MCF 10A (cell line): ENCODE results near the gene MAPKAPK2. TPM values are rescaled to one million over a fixed set of nuclear protein-coding genes. Genes with fewer than 3 reads are reported as not detected.

Experiments
- BruUV-seq: library from RNA; stranded (reverse); fragments of 400-500 nt; replicated peaks from 2 replicates; lab custom pipeline; 2021; lab: Mats Ljungman, UMichigan
- CTCF ChIA-PET: fragments of 300-600 bp; sonication (Branson Sonifier 250); formaldehyde crosslinking; extraction: SDS; loops from one replicate; lab custom pipeline; 2021; ENCODE audit warnings: antibody characterized with exemption, inconsistent platforms; lab: Yijun Ruan, JAX
- POLR2A ChIA-PET: fragments of 300-600, 350-650 bp; sonication (Branson Sonifier 250); formaldehyde crosslinking; extraction: SDS; loops from one replicate; lab custom pipeline; 2020; ENCODE audit warnings: antibody characterized with exemption, inconsistent platforms; lab: Yijun Ruan, JAX
- DNase-seq: peaks from one replicate; pipeline ENCODE4 v3.0.0-alpha.2; 2018; ENCODE audit not compliant: unreplicated experiment
- H3K27ac Mint-ChIP-seq: one replicate; pipeline ENCODE4 v1.8.0; 2022; ENCODE audit warnings: mild to moderate bottlenecking, low read depth, mixed read lengths; ENCODE audit not compliant: unreplicated experiment
- H3K27me3 Mint-ChIP-seq: one replicate; pipeline ENCODE4 v1.8.0; 2022; ENCODE audit warnings: mixed read lengths; ENCODE audit not compliant: insufficient read depth, unreplicated experiment
- H3K36me3 Mint-ChIP-seq: one replicate; pipeline ENCODE4 v1.8.0; 2022; ENCODE audit warnings: mild to moderate bottlenecking, moderate library complexity, mixed read lengths; ENCODE audit not compliant: insufficient read depth, unreplicated experiment
- H3K4me1 Mint-ChIP-seq: one replicate; pipeline ENCODE4 v1.8.0; 2022; ENCODE audit warnings: mixed read lengths; ENCODE audit not compliant: insufficient read depth, unreplicated experiment
- H3K4me3 Mint-ChIP-seq: one replicate; pipeline ENCODE4 v1.8.0; 2022; ENCODE audit warnings: mild to moderate bottlenecking, moderate library complexity, mixed read lengths; ENCODE audit not compliant: unreplicated experiment
- H3K9me3 Mint-ChIP-seq: one replicate; pipeline ENCODE4 v1.8.0; 2022; ENCODE audit warnings: mixed read lengths; ENCODE audit not compliant: unreplicated experiment
- CTCF ChIP-seq: fragments of 200-600 bp; IDR thresholded peaks from one replicate; pipeline ENCODE4 v1.8.0; 2022; ENCODE audit warnings: antibody characterized with exemption, mild to moderate bottlenecking; ENCODE audit not compliant: unreplicated experiment
- intact Hi-C: fragments of 100-400 bp; cut with micrococcal nuclease; formaldehyde crosslinking; loops from 2 replicates; pipeline ENCODE4 v1.14.1; 2022
- total RNA-seq: library from RNA; stranded (reverse); gene quantifications from 2 replicates; pipeline ENCODE4 v1.2.3, GENCODE V29; 2022

Gene MAPKAPK2
- total RNA-seq, 1 experiment from 2014 or later: 142 TPM

DNA sequence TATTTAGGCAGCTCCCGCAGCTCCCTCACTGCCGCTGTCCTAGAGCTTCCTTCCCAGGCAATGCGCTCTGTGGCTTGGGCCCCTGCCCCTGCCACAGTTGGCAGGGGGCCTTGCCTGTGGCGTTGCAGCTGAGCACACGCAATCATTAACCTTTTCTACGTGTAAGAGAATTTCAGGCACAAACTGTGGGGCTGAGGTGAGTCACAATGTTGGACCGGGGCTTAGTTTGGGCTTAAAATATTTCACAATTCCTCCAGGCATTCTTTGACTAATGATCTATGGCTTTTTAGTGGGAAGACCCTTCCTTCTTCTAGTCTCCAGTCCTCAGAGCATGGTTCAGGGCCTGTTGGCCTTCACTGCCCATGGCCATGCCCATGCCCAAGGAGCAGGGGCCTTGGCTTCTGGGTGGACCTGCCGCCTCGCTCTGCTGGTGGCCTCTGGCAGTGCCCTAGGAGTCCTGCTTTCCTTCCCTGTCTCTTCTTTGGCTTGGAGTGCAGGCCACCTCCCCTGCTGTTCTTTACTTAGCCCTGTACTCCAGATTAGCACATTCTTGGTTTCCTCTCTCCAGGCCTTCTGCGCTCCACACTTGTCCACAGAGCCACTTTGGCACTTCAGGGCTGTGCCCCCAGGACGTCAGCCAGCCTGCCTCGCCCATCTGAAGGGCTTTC lies 39.2 kb downstream of the MAPKAPK2 start:
- intact Hi-C loops: loop anchor here (2.0 kb wide), 1 partner anchor 89 kb away; the partner anchor contains the start of gene DYRK3
- Mint-ChIP-seq H3K4me3 (peak overlapping the region; percentile 49), H3K27ac (peak overlapping the region; percentile 63), H3K27me3 (no peaks in the 10 kb centered on the region), H3K36me3 (no peaks in the 10 kb centered on the region), H3K9me3 (no peaks in the 10 kb centered on the region), H3K4me1 (peaks cover 57% of the 10 kb centered on the region)
- no TSS peak for BruUV-seq
- CTCF ChIA-PET: interaction anchor here (0.5 to 7.0 kb wide), 32 partner anchors 10 to 318 kb away, joined by 3 to 158 read pairs (median 7); partner anchors contain the start of genes DYRK3 and IL20
- peak; percentile 99 for DNase-seq
- TF ChIP-seq CTCF: no peak
- POLR2A ChIA-PET: interaction anchor here (0.6 to 8.2 kb wide), 16 partner anchors 10 to 258 kb away, joined by 3 to 54 read pairs (median 4); partner anchors contain the start of genes DYRK3 and IL24

- POLR2A ChIA-PET: interaction anchor here (0.6 to 8.2 kb wide), 12 partner anchors 9 to 184 kb away, joined by 3 to 54 read pairs (median 4); no protein-coding TSS in a partner anchor
- Mint-ChIP-seq H3K27ac (no peak overlapping the region), H3K4me1 (peaks cover 57% of the 10 kb centered on the region), H3K9me3 (no peaks in the 10 kb centered on the region), H3K27me3 (no peaks in the 10 kb centered on the region), H3K36me3 (peaks cover 11% of the 10 kb centered on the region), H3K4me3 (no peak overlapping the region)
- peak; percentile 54 for TF ChIP-seq CTCF
- peak; percentile 78 for DNase-seq
- CTCF ChIA-PET: interaction anchor here (0.5 to 7.0 kb wide), 80 partner anchors 10 to 1446 kb away, joined by 3 to 158 read pairs (median 5); partner anchors contain the start of genes DYRK3, FCMR, IL10 and IL19
- intact Hi-C loops: loop anchor here (2.0 kb wide), 1 partner anchor 91 kb away; the partner anchor contains the start of gene DYRK3
- no TSS peak for BruUV-seq
Observed at GRCh38 chr1:206725109-206725963, 40.6 kb downstream of the MAPKAPK2 start.

GRCh38 chr1:206727981-206728696 lies 43.4 kb downstream of the MAPKAPK2 start:
- TF ChIP-seq CTCF: no peak
- peaks cover 37% of the 10 kb centered on the region for H3K4me1 Mint-ChIP-seq
- no TSS peak for BruUV-seq
- POLR2A ChIA-PET: interaction anchor here (0.6 to 1.3 kb wide), 2 partner anchors 18 to 92 kb away, joined by 3 read pairs; no protein-coding TSS in a partner anchor
- peaks cover 39% of the 10 kb centered on the region for H3K36me3 Mint-ChIP-seq
- H3K9me3 Mint-ChIP-seq: no peaks in the 10 kb centered on the region
- intact Hi-C loops: loop anchor here (2.0 kb wide), 1 partner anchor 41 kb away; no protein-coding TSS in a partner anchor
- peak overlapping the region; percentile 24 for H3K27ac Mint-ChIP-seq
- CTCF ChIA-PET: interaction anchor here (0.6 to 7.0 kb wide), 16 partner anchors 7 to 253 kb away, joined by 3 to 158 read pairs (median 25); partner anchors contain the start of gene DYRK3
- DNase-seq: no peak
- H3K4me3 Mint-ChIP-seq: no peak overlapping the region
- H3K27me3 Mint-ChIP-seq: no peaks in the 10 kb centered on the region
